Measurements from ENCODE around the gene KDM4B. TPM values are rescaled to one million over a fixed set of nuclear protein-coding genes. Genes with fewer than 3 reads are reported as not detected.

KDM4B gene
- total RNA-seq, 1 donor: 22.1 TPM

DNA sequence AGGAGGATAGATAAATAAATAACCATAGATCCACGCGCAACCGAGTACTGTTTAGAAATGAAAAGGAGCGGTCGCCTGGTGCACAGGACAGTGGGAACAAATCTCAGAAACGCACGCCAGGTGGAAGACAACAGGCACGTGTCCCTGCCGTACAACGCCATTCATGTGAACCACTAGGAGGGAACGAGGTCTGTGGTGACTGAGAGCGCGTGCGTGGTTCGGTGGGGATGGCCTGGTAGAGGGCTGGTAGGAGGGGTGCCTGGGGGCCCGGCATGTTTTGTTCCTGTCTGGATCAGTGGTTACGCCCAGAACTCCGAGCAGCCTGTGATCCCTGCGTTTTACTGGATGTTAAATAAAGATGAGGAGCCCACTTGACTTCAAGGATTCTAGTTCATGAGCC is 111.9 kb downstream of the KDM4B start:
- no peak for DNase-seq (ENCODE audit: insufficient read length, low spot score, missing footprints)
- H3K4me2 ChIP-seq (ENCODE audit: insufficient read depth, low read length): no peak overlapping the region
- peaks cover 15% of the 10 kb centered on the region for H3K36me3 ChIP-seq (ENCODE audit: insufficient read depth, low read length)
- peaks cover 9% of the 10 kb centered on the region for H4K20me1 ChIP-seq (ENCODE audit: insufficient read depth, low read length)
- H3K27ac ChIP-seq (ENCODE audit: low read depth, low read length): no peak overlapping the region
- no peak overlapping the region for H2AFZ ChIP-seq (ENCODE audit: low read length)
- H3K4me3 ChIP-seq (ENCODE audit: insufficient read depth, low read length): no peak overlapping the region
- TF ChIP-seq, protein P1, sequence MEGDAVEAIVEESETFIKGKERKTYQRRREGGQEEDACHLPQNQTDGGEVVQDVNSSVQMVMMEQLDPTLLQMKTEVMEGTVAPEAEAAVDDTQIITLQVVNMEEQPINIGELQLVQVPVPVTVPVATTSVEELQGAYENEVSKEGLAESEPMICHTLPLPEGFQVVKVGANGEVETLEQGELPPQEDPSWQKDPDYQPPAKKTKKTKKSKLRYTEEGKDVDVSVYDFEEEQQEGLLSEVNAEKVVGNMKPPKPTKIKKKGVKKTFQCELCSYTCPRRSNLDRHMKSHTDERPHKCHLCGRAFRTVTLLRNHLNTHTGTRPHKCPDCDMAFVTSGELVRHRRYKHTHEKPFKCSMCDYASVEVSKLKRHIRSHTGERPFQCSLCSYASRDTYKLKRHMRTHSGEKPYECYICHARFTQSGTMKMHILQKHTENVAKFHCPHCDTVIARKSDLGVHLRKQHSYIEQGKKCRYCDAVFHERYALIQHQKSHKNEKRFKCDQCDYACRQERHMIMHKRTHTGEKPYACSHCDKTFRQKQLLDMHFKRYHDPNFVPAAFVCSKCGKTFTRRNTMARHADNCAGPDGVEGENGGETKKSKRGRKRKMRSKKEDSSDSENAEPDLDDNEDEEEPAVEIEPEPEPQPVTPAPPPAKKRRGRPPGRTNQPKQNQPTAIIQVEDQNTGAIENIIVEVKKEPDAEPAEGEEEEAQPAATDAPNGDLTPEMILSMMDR (IDR thresholded peaks at IDR 0.05; ENCODE audit: extremely low read depth, low read depth, low read length): no peak
- H3K9me3 ChIP-seq (ENCODE audit: low read depth, low read length): no peaks in the 10 kb centered on the region
- no peaks in the 10 kb centered on the region for H3K4me1 ChIP-seq (ENCODE audit: insufficient read depth, low read length)
- H3K79me2 ChIP-seq (ENCODE audit: insufficient read depth, low read length): no peaks in the 10 kb centered on the region
- H3K27me3 ChIP-seq (ENCODE audit: insufficient read depth, low read length): no peaks in the 10 kb centered on the region

DNA sequence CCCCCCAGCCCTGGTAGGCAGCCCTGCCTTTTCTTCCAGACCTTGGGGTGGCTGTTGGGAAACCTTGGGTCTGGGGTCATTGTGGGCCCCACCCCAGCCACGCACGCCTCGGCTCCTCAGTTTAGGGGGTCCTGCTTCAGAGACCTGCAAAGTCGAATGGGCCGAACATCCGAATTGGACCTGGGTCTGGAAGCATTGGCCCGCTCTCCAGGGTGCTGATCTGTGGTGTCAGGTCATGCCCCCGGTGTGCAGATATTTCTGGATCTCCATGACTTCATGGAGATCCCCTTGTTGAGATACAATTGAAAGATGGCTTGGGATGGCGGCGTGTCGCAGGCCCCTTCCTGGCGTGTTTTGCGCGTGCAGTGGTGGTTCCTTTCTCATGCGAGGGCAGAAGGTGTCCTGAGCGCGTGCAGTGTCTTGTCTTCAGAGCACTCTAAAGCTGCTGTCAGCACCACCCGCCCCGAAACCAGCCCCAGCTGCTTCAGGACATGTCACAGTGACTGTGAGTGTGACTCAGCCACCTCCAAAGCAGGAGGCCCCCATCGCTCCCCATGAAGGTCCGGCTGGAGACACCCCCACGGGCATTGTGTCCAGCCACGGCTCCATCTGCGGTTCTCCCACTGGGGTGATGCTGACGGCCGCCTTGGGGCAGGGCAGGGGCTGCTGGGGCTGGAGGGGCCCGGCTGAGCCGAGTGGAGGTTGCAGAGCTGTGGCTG is 112.7 kb downstream of the KDM4B start:
- Histone ChIP-seq H2AFZ (ENCODE audit: low read length) (no peak overlapping the region), H3K4me2 (ENCODE audit: insufficient read depth, low read length) (no peak overlapping the region), H3K79me2 (ENCODE audit: insufficient read depth, low read length) (no peaks in the 10 kb centered on the region), H4K20me1 (ENCODE audit: insufficient read depth, low read length) (peaks cover 7% of the 10 kb centered on the region), H3K4me1 (ENCODE audit: insufficient read depth, low read length) (no peaks in the 10 kb centered on the region), H3K27ac (ENCODE audit: low read depth, low read length) (no peak overlapping the region), H3K4me3 (ENCODE audit: insufficient read depth, low read length) (no peak overlapping the region), H3K36me3 (ENCODE audit: insufficient read depth, low read length) (peaks cover 16% of the 10 kb centered on the region), H3K9me3 (ENCODE audit: low read depth, low read length) (no peaks in the 10 kb centered on the region), H3K27me3 (ENCODE audit: insufficient read depth, low read length) (no peaks in the 10 kb centered on the region)
- DNase-seq (ENCODE audit: insufficient read length, low spot score, missing footprints): no peak
- TF ChIP-seq, protein P1 (IDR thresholded peaks at IDR 0.05; ENCODE audit: extremely low read depth, low read depth, low read length): no peak

DNA sequence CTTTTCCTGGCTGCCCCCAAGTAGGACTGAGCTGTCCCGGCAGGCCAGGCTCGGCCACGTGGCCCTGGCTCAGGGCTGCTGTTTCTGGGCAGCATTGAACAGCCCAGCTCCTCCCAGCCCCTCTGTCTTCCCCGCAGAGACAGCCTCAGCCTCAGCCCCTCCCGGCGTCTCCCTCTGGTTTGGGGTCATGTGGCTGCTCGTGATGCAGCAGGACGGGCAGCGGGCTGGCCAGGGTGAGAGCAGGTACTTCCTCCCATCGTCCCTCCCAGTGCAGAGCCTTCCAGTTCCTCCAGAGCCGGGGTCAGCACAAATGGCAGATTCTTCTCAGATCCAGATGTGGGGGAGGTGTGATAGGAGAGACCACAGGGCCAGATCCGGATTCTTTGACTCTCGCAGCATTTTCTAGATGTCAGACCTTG is 114.6 kb downstream of the KDM4B start:
- TF ChIP-seq, protein P1 (IDR thresholded peaks at IDR 0.05; ENCODE audit: extremely low read depth, low read depth, low read length): no peak
- no peak overlapping the region for H2AFZ ChIP-seq (ENCODE audit: low read length)
- no peak overlapping the region for H3K27ac ChIP-seq (ENCODE audit: low read depth, low read length)
- no peaks in the 10 kb centered on the region for H3K4me1 ChIP-seq (ENCODE audit: insufficient read depth, low read length)
- DNase-seq (ENCODE audit: insufficient read length, low spot score, missing footprints): no peak
- no peaks in the 10 kb centered on the region for H3K9me3 ChIP-seq (ENCODE audit: low read depth, low read length)
- no peaks in the 10 kb centered on the region for H3K27me3 ChIP-seq (ENCODE audit: insufficient read depth, low read length)
- no peak overlapping the region for H3K4me3 ChIP-seq (ENCODE audit: insufficient read depth, low read length)
- H4K20me1 ChIP-seq (ENCODE audit: insufficient read depth, low read length): peaks cover 4% of the 10 kb centered on the region
- peaks cover 21% of the 10 kb centered on the region for H3K36me3 ChIP-seq (ENCODE audit: insufficient read depth, low read length)
- no peak overlapping the region for H3K4me2 ChIP-seq (ENCODE audit: insufficient read depth, low read length)
- H3K79me2 ChIP-seq (ENCODE audit: insufficient read depth, low read length): no peaks in the 10 kb centered on the region

DNA sequence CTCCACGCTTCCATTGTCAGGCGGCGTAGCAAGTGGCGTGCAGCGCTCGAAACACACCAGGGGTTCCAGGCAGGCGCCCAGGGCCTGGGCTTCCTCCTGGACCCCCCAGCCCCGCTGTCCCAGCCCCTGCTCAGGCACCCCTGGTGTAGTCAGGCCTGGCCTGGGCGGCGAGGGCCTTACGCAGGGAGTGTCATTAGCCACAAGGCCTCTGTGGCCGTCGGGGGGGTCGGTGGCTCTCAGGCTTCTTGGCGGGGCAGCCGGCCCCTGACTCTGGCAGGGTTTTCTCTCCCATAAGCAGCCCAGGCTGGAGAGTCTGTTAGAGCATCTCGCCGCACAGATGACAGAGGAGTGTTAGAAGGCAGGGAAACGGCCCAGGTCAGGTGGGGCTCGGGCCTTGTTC is 116.7 kb downstream of the KDM4B start:
- Histone ChIP-seq H3K27ac (ENCODE audit: low read depth, low read length) (no peak overlapping the region), H3K4me3 (ENCODE audit: insufficient read depth, low read length) (no peak overlapping the region), H3K27me3 (ENCODE audit: insufficient read depth, low read length) (no peaks in the 10 kb centered on the region), H3K4me1 (ENCODE audit: insufficient read depth, low read length) (peaks cover under 1% of the 10 kb centered on the region), H3K79me2 (ENCODE audit: insufficient read depth, low read length) (no peaks in the 10 kb centered on the region), H2AFZ (ENCODE audit: low read length) (no peak overlapping the region), H4K20me1 (ENCODE audit: insufficient read depth, low read length) (peaks cover 5% of the 10 kb centered on the region), H3K36me3 (ENCODE audit: insufficient read depth, low read length) (peaks cover 16% of the 10 kb centered on the region), H3K4me2 (ENCODE audit: insufficient read depth, low read length) (no peak overlapping the region), H3K9me3 (ENCODE audit: low read depth, low read length) (no peaks in the 10 kb centered on the region)
- TF ChIP-seq, protein P1 (IDR thresholded peaks at IDR 0.05; ENCODE audit: extremely low read depth, low read depth, low read length): no peak
- DNase-seq (ENCODE audit: insufficient read length, low spot score, missing footprints): no peak
